GM18909 (cell line): ENCODE results near the gene SLC4A8.

Experiments used
- ATAC-seq: cut with Tn5 transposase; IDR thresholded peaks from one replicate; pipeline ENCODE4 v1.9.1; 2021; ENCODE audit warnings: mild to moderate bottlenecking; ENCODE audit not compliant: unreplicated experiment, poor library complexity

The SLC4A8 gene

DNA sequence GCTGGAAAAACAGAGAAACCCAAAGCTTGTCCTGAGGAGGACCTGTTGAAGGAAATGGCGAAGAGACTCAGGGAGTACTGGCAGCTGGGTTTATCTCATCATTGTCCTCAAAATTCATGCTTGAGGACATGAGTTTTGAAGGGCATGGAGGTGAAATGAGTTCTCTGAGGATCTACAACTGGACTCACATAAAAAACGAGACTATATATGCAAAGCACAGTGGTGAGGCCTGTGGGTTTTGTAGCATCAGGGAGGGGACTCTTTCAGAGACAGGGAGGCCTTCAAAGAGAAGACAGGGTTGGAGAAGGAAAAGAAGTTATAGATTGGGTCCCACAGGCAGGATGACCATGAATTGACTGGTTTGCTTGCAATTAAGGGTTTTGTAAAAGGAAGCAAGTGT is 95.1 kb downstream of the SLC4A8 start:
- no peak for ATAC-seq

DNA sequence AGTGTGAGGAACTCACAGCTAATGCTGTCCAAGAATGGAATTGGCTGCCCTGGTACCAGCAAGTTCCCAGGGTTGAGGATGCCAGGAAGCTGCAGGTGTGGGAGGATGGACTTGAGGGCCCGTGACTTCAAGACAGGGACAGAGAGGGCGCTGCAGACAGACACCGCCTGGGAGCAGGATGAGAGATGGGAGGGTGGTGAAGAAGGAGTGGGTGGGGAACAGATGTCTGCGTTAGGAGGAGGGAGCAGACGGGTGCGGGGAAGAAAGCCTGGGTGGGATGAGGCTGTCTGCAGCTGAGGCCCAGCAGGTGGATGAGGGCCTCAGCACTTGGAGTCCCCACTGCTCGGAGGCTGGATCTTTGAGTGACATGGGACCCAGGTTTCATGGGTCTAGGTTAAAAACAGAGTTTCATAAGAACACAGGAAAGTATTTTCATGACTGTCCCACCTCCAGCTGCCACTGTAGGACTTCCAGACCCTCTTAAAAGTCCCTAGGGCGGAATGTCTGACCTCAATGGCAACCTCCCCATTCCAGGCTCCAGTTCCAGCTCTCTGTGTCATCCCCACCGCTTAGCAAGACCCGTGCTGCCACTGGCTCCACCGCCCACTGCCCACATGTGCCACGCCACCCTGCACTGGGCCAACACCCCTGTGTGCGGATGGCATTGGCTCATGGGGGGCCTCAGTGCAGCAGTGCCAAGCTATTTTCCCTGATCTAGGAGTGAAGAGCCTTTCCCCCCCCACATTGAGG is 96.1 kb downstream of the SLC4A8 start:
- no peak for ATAC-seq

GRCh38 chr12:51521554-51522276 is 97.1 kb downstream of the SLC4A8 start:
- no peak for ATAC-seq

DNA sequence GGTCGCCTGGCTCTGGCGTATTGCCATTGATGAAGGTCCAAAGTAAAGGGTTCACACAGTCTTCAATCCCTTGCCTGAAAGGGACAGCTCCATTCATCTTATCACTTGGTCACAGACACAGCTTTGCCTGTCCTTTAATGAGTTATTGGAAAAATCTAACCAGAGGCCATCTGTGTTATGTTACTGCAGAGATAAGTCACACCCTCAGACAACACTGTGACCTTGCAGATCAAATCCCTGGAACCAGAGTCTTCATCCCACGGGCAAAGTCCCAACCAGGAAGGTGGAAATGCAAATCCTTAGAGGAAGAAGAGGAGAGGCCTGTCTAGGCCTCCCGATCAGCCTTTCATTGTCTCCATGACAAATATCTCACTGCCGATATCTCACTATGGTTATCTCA is 98.1 kb downstream of the SLC4A8 start:
- no peak for ATAC-seq

DNA sequence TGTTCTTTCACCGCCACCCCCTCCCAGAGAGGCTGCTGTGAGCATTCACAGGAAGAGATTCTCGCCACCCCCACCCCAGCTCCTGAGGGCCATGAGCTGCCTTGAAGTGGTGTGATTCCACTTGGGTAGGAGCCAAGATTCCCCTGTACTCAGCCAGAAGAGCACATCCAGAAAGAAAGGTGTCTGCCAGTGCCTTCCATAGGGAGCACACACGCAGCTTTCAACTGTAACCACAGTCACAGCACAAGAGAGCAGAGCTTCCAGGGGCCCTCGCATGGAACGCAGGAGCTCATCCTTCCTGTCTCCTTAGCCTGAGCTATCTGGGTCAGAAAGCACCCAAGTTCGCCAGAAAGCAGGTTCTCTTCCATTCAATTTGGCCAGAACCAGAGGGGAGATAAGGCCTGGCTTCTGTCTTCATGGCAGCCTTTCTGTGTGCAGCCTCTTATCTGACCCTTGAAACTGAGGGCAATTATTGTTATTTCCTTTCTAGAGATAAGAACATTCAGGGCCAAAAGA is 99.8 kb downstream of the SLC4A8 start:
- ATAC-seq, result no peak

DNA sequence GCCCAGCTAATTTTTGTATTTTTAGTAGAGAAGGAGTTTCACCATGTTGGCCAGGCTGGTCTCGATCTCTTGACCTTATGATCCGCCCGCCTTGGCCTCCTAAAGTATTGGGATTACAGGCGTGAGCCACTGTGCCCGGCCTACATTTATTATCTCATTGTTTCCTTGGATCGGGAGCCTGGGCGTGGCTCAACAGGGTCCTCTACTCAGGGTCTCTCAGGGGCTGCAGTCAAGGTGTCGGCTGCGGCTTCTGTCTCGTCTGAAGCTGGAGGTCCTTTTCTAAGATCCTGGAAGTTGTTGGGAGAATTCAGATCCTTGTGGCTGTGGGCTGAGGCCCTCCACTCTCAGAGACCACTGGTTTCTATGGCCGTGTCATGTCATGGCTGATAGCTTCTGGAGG is 100.9 kb downstream of the SLC4A8 start:
- no peak for ATAC-seq

DNA sequence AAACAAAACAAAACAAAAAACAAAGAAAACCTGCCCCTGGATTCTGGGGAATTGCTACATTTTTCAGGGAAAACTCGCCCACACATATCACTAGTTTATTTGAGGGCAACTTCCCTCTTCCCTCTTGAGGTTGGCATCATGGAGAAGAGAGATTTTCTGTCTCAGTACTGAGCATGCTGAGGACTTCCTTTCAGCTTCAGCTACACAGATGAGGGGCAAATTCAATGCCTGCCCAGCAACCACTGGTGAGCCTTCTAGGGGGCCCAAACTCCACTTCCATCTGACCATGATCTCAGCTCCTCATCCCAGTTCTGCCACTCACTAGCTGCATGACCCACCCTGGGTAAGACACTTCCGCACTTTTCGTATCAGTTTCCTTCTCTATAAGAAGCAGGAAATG is 103.3 kb downstream of the SLC4A8 start:
- no peak for ATAC-seq

DNA sequence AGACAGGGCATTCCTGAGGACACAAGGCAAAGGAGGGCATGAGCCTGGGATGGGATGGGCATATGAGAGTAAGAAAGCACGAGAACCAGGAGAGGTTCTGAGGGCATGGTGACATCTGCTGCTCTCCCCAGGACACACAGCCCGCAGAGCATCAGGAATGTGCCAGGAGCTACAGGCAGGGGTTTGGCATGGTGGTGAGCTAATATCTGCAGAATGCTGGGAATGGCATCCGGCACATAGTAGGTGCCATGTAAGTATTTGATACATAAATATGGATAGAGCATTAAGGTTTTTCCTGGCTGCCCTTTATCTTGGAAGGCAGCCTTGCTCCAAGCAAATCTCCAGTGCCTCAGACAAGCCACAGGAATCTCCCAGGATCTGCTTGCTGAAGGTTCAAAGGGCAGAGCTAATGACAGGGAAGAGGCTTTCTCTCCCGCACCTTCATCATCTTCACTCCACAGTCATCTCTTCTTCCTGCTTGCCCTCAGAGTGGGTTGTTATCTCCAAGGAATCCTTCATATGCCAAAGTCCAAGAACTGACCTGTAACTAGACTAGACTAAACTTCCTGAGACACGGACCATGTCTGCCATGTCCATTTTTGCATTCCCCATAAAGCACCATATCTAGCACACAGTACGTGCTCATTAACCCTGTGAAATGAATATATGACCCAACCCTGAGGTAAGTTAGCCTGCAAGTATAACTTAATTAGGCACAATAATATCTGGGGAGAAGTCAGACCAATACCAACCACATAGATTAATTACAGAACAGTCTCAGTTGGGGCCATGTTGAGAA is 104.4 kb downstream of the SLC4A8 start:
- no peak for ATAC-seq

DNA sequence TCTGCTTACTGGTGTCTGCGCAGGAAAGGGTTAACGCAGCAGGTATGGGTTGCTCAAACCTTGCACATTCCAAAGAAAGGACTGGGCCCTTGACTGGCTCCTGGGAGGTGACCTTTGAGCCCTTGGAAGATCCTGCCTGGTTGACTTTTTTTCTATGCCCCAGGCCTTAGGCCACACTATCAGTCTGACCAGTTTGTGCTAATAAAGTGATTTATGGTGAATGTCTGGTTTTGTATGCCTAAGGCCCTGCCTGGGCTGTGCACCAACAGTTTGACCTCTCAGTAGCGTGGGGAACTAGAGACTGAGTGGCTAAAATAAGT is 105.0 kb downstream of the SLC4A8 start:
- ATAC-seq, result no peak

- no peak for ATAC-seq
These were observed 105.6 kb downstream of the SLC4A8 start for GRCh38 chr12:51530208-51530607.

- no peak for ATAC-seq
These were observed 106.8 kb downstream of the SLC4A8 start for GRCh38 chr12:51531284-51531977.

- ATAC-seq, result peak; percentile 64
These were observed 107.4 kb downstream of the SLC4A8 start for GRCh38 chr12:51531978-51532497.

- ATAC-seq, result no peak
These were observed 109.2 kb downstream of the SLC4A8 start for GRCh38 chr12:51533799-51534198.

DNA sequence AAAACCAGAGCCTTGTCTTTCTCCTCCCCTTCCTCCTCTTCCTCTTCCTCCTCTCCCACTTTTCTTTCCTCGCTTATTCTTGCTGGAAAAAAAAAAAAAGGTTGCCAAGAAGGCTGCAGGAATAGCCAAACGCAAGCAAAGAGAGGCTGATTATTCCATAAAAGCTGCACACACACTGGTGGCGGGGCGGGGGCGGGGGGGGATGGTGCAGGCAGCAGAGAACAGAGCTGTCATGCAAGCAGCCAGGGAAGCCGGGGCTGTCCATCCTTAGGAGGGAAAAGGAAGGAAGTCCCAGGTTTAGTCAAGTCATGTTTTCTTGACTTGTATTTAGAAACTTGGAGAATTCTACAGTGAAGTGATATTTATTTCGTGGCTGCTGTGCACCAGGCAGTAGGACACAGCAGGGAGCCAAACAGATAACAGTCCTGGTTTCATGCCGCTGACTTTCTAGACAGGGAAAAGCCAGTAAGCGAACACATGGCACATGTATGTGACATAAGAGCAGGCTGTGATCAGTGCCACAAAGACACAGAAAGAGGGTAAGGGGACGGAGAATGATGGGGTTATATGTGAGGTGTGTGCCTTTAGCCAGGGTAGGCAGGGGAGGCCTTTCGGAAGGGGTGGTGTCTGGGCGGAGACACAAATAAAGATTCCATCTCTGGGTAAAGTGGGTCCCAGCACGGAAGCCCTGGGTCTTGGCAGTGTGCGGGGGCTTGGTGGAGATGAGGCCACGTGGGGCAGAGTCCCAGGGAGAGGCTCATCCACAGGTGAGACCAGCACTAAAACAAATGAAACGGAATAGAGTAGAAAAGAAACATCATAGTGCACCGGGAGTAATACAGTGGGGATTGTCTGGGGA is 109.8 kb downstream of the SLC4A8 start:
- ATAC-seq, result no peak

DNA sequence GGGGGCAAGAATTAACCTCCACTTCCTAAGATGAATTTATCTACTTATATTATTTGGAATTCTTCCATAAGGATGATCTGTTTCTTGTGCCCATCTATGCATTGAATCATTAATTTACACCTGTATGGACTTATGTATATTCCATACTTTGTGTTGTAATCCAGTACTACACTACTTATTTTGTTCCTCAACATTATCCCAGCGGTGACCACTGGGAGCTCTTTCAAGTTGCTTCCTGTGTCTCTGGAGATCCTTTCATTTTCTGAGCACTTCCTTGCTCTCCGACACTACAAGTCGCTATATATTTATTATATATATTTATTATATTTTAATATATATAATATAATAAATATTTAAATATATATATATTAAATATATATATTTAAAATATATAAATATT is 111.5 kb downstream of the SLC4A8 start:
- ATAC-seq, result no peak

DNA sequence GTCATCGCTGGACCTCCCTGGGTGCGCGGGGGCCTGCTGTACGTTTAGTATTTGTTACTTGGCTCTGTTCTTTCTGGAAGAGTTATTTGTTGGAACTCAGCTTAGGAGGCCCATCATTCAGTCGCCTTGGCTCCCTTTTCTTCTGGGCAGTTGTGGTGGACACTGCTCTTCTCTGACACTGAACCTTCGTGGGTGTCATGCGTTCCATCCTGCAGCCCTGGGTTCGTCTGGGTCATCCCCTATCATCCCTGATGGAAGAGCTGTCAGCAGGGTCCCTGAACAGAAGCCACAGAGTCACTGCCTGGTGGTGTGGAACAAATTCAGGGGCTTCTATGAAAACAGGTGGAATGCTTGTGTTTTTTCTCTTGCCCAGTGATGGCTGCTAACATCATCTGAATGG is 113.5 kb downstream of the SLC4A8 start:
- ATAC-seq, result no peak

- no peak for ATAC-seq
These were observed 114.0 kb downstream of the SLC4A8 start for GRCh38 chr12:51538599-51538998.

- ATAC-seq, result no peak
These were observed 116.4 kb downstream of the SLC4A8 start for GRCh38 chr12:51540996-51541395.

- ATAC-seq, result no peak
These were observed 121.5 kb downstream of the SLC4A8 start for GRCh38 chr12:51546097-51546496.
